Measurements from ENCODE around the gene PDE6G. TPM values are rescaled to one million over a fixed set of nuclear protein-coding genes. Genes with fewer than 3 reads are reported as not detected.

The PDE6G gene
- total and polyA plus RNA-seq, 2 of the 4 experiments (the other 2 are of a cell fraction): 2.7 TPM; not detected in 1

DNA sequence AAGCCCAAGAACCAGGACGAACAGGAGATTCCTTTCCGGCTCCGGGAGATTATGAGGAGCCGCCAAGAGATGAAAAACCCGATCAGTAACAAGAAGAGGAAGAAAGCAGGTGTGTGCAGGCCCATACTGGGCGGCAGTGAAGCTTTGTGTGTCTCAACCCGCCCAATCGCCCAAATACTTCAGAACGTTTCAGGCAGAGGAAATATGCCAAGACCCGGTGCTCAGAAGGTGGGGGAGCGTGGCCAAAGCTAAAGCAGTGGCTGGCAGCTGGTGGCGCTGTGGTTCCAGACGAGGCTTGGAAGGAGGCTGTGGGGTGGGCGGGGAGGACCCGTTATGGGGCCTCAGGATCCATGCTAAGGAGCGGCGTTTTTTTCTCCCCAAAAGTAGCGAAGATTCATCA lies 11.4 kb upstream of the PDE6G start:
- intact Hi-C loops (cut with micrococcal nuclease) (no loop called here), dilution Hi-C loops (cut with HindIII; ENCODE audit: low sequenced_read_pairs, unreplicated experiment) (no loop called here), in situ Hi-C loops (cut with MboI; ENCODE audit: low sequenced_read_pairs) (no loop called here)
- Histone ChIP-seq H3K36me3 (ENCODE audit: control insufficient read depth, insufficient read depth, low read length) (peaks cover 42% of the 10 kb centered on the region), H3K9me3 (ENCODE audit: control insufficient read depth, insufficient read depth, low read length) (no peaks in the 10 kb centered on the region), H4K20me1 (ENCODE audit: insufficient read depth, low read length) (peaks cover 8% of the 10 kb centered on the region; the same call in 1 of the 2 replicates), H4K8ac (ENCODE audit: low read depth in 2 of 2, low read length in 2 of 2) (no peak overlapping the region; a peak in 1 of 4 replicates), H3K56ac (ENCODE audit: extremely low read depth, insufficient read depth, low read length) (no peak overlapping the region), H2AK9ac (replicated peaks; ENCODE audit: low read depth, low read length, poor library complexity) (peak overlapping the region; percentile 66), H2AFZ (replicated peaks; ENCODE audit: low read length, poor library complexity) (no peak overlapping the region), H2BK15ac (ENCODE audit: low read depth, low read length) (no peak overlapping the region; the same call in 2 of the 3 replicates), H3K4ac (ENCODE audit: low read depth, low read length) (0 out of 2 replicates have a peak overlapping the region, but pooled peaks have one; percentile 35), H3K14ac (replicated peaks; ENCODE audit: low read depth, low read length) (no peak overlapping the region), H3K4me2 (ENCODE audit: low read depth, low read length) (no peak overlapping the region), H3K27me3 (ENCODE audit: control insufficient read depth, insufficient read depth, low read length) (no peaks in the 10 kb centered on the region), H2AK5ac (ENCODE audit: low read depth, low read length) (no peak overlapping the region), H3K9ac (ENCODE audit: low read depth, low read length) (no peak overlapping the region), H4K91ac (ENCODE audit: insufficient read depth, low read depth, low read length) (no peak overlapping the region), H3K79me1 (ENCODE audit: low read depth in 1 of 2, low read length in 2 of 2) (peaks cover 29 to 62% of the 10 kb centered on the region in 2 experiments), H3K4me3 (ENCODE audit: insufficient read depth, low read depth, low read length) (no peak overlapping the region), H2BK20ac (ENCODE audit: low read depth, low read length) (no peak overlapping the region), H3K9me1 (ENCODE audit: insufficient read depth, low read length) (peaks cover 16% of the 10 kb centered on the region), H3K18ac (ENCODE audit: low read depth, low read length) (no peak overlapping the region), H3K23ac (ENCODE audit: low read depth, low read length) (no peak overlapping the region), H3K4me1 (ENCODE audit: control insufficient read depth, insufficient read depth, low read length) (peaks cover 10% of the 10 kb centered on the region), H4K5ac (ENCODE audit: low read depth, low read length) (no peak overlapping the region), H2BK120ac (ENCODE audit: low read depth, low read length) (no peak overlapping the region), H2BK5ac (ENCODE audit: low read depth, low read length, poor library complexity, severe bottlenecking) (no peak overlapping the region), H3K27ac (ENCODE audit: insufficient read depth, low read length) (no peak overlapping the region)
- TF ChIP-seq, protein P1, sequence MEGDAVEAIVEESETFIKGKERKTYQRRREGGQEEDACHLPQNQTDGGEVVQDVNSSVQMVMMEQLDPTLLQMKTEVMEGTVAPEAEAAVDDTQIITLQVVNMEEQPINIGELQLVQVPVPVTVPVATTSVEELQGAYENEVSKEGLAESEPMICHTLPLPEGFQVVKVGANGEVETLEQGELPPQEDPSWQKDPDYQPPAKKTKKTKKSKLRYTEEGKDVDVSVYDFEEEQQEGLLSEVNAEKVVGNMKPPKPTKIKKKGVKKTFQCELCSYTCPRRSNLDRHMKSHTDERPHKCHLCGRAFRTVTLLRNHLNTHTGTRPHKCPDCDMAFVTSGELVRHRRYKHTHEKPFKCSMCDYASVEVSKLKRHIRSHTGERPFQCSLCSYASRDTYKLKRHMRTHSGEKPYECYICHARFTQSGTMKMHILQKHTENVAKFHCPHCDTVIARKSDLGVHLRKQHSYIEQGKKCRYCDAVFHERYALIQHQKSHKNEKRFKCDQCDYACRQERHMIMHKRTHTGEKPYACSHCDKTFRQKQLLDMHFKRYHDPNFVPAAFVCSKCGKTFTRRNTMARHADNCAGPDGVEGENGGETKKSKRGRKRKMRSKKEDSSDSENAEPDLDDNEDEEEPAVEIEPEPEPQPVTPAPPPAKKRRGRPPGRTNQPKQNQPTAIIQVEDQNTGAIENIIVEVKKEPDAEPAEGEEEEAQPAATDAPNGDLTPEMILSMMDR (conservative IDR thresholded peaks at IDR 0.05; ENCODE audit: low read depth, low read length): no peak
- TF ChIP-seq MAZ (IDR thresholded peaks at IDR 0.05; ENCODE audit: borderline replicate concordance, low read depth, low read length) (no peak), BHLHE40 (IDR thresholded peaks at IDR 0.05; ENCODE audit: low read depth, low read length) (no peak), POLR2A (IDR thresholded peaks at IDR 0.05; ENCODE audit: low read depth, low read length) (no peak), RAD21 (IDR thresholded peaks at IDR 0.05; ENCODE audit: low read length) (no peak), RCOR1 (IDR thresholded peaks at IDR 0.05; ENCODE audit: insufficient replicate concordance, low read length) (no peak), CHD1 (IDR thresholded peaks at IDR 0.05; ENCODE audit: low read depth, low read length) (no peak), NFE2L2 (IDR thresholded peaks at IDR 0.05; ENCODE audit: low read depth, low read length) (no peak), MAFK (IDR thresholded peaks at IDR 0.05; ENCODE audit: low read depth, low read length) (no peak), FOS (IDR thresholded peaks at IDR 0.05; ENCODE audit: low read depth, low read length) (no peak), SMC3 (IDR thresholded peaks at IDR 0.05; ENCODE audit: low read depth, low read length) (no peak), CEBPB (IDR thresholded peaks at IDR 0.05; ENCODE audit: low read depth, low read length) (no peak), RFX5 (IDR thresholded peaks at IDR 0.05; ENCODE audit: low read depth, low read length) (no peak), MXI1 (IDR thresholded peaks at IDR 0.05; ENCODE audit: borderline replicate concordance, low read depth, low read length) (no peak)
- TF ChIP-seq, protein P2, sequence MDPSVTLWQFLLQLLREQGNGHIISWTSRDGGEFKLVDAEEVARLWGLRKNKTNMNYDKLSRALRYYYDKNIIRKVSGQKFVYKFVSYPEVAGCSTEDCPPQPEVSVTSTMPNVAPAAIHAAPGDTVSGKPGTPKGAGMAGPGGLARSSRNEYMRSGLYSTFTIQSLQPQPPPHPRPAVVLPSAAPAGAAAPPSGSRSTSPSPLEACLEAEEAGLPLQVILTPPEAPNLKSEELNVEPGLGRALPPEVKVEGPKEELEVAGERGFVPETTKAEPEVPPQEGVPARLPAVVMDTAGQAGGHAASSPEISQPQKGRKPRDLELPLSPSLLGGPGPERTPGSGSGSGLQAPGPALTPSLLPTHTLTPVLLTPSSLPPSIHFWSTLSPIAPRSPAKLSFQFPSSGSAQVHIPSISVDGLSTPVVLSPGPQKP (IDR thresholded peaks at IDR 0.05; ENCODE audit: borderline replicate concordance, low read depth, low read length): no peak
- TF ChIP-seq, protein P3, sequence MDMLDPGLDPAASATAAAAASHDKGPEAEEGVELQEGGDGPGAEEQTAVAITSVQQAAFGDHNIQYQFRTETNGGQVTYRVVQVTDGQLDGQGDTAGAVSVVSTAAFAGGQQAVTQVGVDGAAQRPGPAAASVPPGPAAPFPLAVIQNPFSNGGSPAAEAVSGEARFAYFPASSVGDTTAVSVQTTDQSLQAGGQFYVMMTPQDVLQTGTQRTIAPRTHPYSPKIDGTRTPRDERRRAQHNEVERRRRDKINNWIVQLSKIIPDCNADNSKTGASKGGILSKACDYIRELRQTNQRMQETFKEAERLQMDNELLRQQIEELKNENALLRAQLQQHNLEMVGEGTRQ (IDR thresholded peaks at IDR 0.05; ENCODE audit: low read depth, low read length): no peak
- 95% methylated on average over 11 of the region's 18 CpGs; no CpG with 5 or more reads in 1 of the 2 experiments for WGBS, 2 experiments (ENCODE audit: extremely low coverage in 2 of 2, insufficient read length in 1 of 2)
- ATAC-seq (ENCODE audit: low read depth): no peak
- BruUV-seq (replicated peaks): no TSS peak
- no peak for DNase-seq
- ChIA-PET CTCF (no interaction called here), POLR2A (ENCODE audit: unreplicated experiment) (no interaction called here)
